Measurements from ENCODE around the gene NEK2.

GRCh38 chr1:211648980-211649934 is 26.2 kb downstream of the NEK2 start:
- TF ChIP-seq CTCF (conservative IDR thresholded peaks at IDR 0.05) (peak; percentile 89), ZFX (IDR thresholded peaks at IDR 0.05) (no peak)
